HG03432 (cell line): ENCODE results near the gene SLC37A4.
"Not testable (repeated sequence)": the region's sequence is repeated elsewhere in the genome, so short reads cannot be mapped to it uniquely, and the experiment has no call there.

Experiments used
- ATAC-seq: cut with Tn5 transposase; IDR thresholded peaks from one replicate; pipeline ENCODE4 v1.9.1; 2021; ENCODE audit warnings: mild to moderate bottlenecking, moderate library complexity; ENCODE audit not compliant: unreplicated experiment

Gene SLC37A4

DNA sequence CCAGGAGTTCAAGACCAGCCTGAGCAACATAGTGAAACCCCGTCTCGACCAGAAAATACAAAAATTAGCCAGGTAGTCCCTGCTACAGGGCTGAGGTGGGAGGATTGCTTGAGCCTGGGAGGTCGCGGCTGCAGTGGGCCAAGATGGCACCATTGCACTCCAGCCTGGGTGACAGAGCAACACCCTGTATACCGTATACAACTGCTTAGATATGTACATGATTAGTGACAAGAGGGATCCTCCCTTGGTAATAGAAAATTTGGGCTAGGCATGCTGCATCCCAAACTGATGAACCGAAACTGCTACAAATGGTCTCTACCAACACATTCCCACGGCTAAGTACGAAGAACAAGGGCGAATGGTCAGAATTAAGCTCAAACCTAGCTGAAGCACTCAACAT lies 12.2 kb upstream of the SLC37A4 start:
- no peak for ATAC-seq

DNA sequence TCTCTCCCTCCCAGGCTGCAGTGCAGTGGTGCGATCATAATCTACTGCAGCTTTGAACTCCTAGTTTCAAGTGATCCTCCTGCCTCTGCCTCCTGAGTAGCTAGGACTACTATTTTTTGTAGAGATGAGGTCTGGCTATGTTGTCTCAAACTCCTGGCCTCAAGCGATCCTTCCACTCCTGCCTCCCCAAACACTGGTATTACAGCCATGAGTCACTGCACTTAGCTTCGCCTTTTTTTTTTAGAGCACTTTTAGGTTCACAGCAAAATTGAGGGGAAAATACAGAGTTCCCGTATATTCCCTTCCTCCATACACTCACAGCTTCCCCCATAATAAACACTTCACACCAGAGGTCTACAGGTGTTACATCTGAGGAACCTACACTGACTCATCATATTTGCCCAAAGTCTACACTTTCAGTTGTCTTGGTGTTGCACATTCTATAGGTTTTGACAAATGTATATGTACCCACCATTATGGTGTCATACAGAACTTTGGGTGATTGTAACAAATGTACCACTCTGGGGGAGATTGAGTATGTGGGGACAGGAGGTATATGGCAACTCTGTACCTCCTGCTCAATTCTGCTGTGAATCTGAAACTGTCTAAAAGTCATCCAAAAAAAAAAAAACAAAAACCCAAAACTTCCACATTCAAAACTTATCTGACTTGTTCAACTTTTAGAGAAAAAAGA lies 11.3 kb upstream of the SLC37A4 start:
- no peak for ATAC-seq

DNA sequence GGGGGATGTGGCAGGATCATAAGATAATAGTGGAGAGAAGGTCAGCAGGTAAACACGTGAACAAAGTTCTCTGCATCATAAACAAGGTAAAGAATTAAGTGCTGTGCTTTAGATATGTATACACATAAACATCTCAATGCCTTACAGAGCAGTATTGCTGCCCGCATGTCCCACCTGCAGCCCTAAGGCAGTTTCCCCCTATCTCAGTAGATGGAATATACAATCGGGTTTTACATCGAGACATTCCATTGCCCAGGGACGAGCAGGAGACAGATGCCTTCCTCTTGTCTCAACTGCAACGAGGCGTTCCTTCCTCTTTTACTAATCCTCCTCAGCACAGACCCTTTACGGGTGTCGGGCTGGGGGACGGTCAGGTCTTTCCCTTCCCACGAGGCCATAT lies 8.8 kb upstream of the SLC37A4 start:
- ATAC-seq: not testable (repeated sequence)

DNA sequence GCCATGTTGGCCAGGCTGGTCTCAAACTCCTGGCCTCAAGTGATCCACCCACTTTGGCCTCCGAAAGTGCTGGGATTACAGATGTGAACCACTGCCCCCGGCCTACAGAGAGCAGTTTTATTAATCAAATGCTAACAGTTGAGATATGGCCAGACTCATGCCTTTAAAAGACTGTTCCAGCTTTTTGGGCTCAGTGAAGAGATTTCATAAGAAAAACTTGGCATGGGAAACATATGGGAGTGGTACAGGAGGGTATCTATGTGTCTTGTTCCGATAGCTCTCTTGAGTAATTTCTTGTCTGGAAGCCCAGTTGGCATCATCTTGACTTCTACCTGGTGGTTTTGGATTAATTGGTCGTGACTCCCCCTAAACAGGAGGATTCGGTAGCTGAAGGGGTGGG lies 8.2 kb upstream of the SLC37A4 start:
- ATAC-seq: no peak

DNA sequence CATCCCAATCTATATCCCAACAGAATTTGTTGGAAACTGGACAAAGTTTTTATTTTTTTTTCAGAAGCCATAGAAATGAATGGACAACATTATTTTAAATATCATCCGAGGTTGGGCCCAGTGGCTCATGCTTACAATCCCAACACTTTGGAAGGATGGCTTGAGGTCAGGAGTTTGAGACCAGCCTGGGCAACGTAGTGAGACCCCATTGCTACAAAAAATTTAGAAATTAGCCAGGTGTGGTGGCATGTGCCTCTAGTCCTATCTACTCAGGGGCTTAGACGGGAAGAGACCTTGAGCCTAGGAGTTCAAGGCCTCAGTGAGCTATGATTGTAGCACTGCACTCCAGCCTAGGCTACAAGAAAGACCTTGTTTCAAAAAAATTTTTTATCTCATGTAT lies 4.1 kb upstream of the SLC37A4 start:
- no peak for ATAC-seq

DNA sequence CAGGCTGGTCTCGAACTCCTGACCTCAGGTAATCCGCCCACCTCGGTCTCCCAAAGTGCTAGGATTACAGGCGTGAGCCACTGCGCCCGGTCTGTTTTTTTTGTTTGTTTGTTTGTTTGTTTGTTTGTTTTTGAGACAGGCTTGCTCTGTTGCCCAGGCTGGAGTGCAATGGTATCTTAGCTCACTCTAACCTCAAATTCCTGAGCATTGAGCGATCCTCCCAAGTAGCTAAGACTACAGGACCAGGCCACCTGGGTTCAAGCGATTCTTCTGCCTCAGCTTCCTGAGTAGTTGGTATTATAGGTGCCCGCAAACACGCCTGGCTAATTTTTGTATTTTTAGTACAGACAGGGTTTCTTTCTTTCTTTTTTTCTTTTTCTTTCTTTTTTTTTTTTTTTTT lies 2.7 kb upstream of the SLC37A4 start:
- ATAC-seq: not testable (repeated sequence)

DNA sequence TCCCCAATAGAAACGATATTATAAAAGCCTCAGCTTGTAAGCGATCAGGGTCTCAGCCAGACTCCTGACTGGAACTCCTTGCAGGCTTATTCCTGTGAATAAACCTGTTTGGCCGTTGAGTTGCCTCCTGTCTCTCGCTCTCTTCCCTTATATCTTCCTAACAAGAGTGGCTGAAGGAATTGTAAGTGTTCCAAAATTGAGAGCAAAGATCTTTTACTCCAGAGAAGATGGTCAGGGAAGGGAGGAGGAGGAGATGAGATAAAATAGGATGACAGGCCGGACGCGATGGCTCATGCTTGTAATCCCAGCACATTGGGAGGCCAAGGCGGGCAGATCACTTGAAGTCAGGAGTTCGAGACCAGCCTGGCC lies 1.2 kb upstream of the SLC37A4 start:
- no peak for ATAC-seq

DNA sequence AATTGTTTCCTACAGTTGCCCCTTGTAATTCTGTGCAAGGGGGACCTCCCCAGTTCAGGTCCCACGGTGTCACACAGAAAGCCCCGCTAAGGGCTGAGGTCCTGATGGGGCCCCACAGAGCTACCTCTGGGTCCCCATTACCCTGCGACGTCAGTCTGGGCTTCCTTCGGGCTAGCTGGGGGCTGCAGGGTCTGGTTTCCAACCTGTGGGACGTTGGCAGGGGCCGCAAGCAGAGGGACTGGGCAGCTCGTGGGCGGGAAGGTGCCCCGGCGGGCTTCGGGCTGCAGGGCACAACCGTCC lies 698 bp downstream of the SLC37A4 start:
- peak; percentile 24 for ATAC-seq

DNA sequence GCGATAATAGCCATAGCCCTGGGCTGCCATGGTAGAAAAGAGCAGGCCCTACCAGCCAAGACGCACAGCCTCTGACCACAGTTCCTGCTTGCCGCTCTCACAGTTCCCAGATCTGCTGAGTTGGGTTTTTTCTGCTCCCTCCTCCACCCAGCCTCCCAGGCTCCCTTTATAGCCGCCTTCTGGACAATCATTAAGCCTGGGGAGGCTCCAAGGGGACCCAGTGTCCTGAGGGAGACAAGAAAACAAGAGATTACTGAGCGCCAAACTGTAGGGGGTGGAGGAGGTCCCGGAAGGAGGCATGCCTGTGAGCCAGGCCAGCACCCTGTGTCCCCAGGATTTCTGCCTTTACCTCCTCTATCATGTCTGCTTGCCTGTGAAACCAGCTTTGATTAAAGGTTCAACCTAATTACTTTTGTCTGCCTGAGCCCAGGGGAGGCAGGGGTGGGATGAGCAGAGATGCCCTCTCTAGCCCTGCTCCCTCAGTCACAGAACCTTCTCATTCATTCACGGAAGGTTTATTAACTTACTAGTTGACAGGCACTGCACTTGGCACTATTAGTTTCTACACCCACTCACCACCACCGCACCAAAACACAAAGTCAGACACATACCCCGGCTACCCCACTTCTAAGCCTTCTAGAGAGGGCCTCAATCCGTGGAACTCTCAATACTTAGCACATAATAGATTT lies 1.2 kb downstream of the SLC37A4 start:
- peak; percentile 16 for ATAC-seq

DNA sequence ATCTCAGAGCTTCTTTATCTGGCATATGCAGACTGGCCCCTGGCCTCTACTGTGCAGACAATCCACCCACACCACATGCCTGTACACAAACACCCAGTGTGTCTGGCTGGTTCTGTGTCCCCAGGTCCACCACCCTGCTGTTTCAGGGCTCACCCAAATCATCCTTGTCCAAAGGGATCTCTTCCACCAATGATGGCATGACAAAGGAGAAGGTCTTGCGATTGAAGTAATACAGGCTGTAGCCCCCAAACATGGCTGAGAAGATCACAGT lies 1.7 kb downstream of the SLC37A4 start:
- no peak for ATAC-seq

DNA sequence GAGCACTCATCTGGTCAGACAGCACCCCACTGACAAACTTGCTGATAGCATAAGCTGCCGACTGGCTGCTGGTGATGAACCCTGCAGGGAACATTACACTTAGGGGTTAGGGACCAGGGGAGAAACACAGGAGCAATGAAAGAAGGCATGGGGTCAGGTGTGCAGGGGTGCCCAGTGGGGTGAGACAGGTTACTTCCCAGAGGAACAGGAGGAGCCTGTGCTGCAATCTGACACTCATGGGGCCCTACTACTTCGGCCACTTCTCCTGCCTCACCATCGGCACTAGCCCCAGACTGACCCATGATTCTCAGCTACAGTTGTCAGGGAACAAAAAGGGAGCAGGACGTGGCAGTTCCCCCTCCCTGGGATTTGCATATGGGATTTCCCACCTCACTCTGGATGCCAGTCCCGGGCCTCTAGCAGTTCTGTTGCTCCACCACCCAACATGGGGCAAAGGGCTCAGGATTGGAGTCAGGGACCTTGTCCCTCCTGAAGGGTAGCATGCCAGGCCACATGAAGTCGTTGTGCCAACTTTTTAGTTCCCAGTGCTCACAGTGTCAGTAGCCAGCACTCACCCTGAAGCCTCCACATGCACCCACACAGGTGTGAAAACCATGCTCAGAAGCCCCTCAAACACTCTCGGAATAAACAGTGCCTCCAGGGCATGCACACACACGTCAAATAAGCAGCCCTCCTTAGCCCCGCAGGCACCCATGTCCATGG lies 2.2 kb downstream of the SLC37A4 start:
- no peak for ATAC-seq

DNA sequence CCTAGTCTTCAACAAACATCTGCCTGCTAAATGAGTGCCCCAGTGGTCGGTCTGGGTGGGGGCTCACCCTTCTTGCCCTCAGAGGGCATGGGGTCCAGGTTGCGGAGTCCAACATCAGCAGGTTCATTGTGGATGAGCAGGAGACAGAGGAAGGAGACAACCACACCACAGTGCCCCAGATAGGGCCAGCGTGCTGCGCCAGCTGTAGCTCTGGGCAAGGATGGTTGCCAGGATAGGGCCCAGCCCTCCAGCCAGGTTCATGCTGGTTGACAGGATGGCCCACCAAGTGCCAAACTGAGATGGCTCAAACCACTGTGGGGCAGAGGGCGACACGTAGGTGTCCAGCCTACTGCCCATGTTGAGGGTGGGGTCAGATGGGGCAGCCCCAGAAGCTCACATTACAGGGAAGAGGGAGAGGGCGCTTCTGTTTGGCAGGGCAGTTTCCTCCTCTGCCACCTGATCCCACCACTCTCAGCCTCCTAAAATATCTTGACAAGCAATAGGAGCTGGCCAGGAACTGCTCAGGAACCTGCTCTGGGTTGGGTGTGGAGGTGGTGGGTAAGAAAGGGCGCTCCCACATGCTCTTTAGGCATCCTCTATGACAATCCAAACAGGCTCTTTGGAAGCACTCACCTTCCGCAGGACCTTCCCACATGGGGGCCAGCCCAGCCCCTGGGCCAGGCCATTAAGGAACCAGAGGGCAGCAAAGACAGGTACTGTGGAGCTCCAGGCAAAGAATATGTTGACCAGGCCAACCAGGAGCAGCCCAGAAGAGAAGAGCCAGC lies 2.9 kb downstream of the SLC37A4 start:
- ATAC-seq: no peak

DNA sequence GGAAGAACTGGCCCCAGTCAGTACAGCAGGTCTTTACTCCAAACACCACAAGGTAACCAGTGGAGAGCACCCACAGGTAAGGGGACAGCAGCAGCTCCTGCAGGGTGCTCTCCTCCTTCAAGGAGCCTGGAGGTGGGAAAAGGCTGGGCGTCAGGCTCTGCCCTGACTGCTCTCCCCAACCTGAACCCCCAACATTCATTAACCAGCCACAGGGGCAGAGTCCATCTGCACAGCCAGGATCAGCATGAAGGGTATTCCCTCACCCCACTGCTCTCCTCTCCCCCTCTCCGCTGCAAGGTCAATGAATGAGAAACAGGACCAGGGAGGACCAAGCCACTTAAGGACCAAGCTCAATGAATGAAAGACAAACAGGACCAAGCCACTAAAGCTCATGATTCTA lies 3.7 kb downstream of the SLC37A4 start:
- no peak for ATAC-seq

DNA sequence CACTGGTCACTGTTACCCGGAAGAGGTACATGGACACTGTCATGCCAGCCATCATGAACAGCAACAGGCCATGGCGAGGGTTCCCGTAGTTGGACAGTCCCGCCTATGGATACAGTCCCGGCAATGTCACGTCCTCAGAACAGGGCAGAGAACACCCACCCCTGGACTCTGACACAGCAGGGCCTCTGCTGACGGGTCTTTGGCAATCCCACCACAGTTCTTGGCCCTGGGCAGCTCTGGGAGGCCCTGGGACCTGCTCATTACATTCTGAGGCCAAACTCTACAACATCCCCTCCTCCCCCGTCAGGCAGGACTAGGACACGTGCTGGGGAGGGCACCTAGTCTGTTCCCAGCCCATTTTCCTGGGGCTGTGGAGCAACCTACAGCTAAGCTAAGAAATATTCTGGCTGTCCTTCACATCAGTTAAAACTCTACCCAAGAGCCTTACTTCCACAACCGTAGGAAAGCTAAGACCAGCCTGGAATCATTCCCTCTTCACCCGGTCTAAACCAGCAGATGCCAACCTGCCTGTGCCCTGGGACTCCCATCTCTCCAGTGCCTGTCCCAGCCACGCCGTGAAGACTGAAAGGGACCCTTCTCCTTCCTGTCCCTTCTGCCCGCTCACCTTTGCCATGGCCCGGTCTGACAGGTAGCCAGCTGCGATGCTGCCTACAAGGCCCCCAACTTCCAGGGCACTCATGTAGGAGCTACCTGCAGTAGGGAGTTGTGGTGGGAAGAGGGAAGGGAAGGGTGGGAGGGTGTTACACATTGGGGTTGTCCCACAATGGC lies 4.5 kb downstream of the SLC37A4 start:
- ATAC-seq: no peak

DNA sequence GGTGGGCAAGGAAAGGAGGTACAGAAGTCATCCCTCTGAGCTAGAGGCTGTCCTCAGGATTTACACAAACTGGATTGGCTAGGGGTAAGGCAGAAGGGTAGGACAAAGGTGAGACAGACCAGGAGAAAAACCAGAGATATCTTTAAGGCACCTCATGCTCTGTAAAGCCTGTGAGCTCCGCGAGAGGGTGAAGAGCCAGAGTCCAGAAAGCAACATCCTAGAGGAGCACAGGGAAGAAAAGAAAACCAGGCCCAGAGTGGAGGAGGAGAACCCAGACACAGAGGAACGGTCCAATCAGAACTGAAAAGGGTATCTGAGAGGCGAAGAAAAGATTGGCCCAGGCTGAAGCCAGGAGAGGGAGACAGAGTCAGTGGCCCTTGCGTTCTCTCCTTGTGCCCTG lies 5.1 kb downstream of the SLC37A4 start:
- no peak for ATAC-seq

DNA sequence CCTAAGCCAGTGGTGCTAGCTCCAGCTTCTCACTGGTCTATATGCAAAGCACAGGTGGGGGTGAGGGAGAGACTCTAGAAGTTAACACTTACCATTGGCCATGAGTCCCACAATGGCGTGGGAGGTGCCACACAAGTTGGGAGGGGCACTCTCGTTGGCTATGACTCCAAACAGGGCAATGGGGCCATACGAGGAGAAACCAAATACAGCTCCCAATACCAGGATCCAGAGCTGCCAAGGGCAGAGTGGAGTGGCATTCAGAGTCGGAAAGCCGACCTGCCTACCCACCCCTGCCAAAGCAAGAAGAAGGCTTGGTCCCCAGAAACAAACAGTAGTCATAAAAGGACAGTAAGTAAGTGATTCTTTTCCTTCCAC lies 5.6 kb downstream of the SLC37A4 start:
- no peak for ATAC-seq

DNA sequence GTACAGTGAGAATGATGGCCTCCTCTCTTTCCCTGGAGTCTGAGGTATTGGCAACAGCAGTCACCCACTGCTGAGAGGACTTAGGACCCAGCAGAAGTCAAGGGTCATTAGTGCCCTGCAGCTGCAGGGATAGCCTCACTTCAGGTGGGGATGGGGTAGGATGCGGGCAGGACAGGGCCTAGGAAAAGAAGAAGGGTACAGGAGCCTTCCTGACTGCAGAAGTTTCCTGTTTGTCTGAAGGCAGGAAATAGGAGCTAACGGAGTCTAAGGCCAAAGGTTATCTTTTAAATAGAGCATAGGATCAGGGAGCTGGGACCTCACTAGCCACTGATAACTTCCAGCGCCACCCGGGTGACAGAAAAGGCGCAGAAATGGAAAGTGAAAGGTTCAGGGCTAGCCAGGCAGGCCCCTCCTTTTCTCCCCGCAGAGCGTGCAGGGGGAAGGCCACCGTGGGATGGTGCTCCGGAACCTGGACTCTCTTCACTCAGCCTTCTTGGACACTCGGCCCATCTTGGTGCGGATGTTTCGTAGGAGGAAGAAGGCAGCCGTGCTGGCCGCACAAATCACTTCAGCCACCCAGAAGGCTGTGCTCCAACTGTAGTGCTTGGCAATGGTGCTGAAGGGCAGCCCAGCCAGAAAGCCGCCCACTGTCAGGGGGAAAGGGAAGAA lies 6.1 kb downstream of the SLC37A4 start:
- ATAC-seq: no peak

DNA sequence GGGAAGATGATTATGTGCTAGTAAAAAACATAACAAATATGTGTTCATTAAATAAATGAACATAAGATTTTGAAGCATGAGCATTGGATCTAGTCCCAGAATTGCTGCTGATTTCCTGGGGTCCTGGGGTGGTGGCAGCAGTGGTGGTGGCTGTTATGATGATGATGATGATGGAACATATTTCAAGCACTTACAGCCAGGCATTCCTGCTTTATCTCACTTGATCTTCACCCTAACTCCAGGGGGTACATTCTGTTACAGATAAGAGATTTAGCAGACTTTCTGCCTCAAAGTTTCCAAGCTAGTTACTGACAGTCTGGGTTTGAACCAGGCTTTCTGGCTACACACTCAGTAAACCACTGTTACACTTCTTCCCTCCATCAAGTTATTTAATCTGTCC lies 6.9 kb downstream of the SLC37A4 start:
- ATAC-seq: no peak

DNA sequence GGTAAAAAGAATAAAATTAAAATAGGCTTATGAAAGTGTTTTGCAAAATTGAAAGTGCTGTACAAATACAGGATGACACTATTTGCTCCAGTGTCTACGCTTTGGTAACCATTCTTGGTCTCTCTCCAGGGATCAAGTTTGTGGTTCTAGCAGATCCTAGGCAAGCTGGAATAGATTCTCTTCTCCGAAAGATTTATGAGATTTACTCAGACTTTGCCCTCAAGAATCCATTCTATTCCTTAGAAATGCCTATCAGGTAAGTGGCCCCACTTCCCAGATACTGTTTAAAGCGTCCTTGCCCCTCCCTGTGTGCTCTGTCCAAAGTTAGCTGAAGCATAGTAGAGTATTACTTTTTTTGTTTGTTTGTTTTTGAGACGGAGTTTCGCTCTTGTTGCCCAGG lies 9.0 kb downstream of the SLC37A4 start:
- no peak for ATAC-seq

DNA sequence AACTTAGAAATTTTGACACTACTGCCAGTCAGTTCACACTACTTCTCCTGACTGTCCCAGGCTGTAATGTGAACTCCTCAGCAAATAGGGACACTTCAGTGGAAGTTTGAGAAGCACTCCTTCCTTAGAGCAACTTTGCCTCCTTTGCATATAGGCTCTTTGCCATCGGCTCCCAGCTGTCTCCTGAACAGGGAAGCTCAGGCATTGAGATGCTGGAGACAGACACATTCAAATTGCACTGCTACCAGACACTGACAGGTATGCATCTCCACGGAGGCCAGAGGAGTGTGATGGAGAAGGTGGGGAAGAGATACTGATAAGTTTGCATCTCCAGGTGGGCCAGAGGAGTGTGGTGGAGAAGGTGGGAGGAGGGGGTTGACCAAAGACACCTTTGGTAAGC lies 10.7 kb downstream of the SLC37A4 start:
- ATAC-seq: no peak
